ENCODE measurements around the gene SPTA1. TPM values are rescaled to one million over a fixed set of nuclear protein-coding genes. Genes with fewer than 3 reads are reported as not detected.

The SPTA1 gene
- total RNA-seq, 1 donor from 2014 or later: 1.4 TPM

DNA sequence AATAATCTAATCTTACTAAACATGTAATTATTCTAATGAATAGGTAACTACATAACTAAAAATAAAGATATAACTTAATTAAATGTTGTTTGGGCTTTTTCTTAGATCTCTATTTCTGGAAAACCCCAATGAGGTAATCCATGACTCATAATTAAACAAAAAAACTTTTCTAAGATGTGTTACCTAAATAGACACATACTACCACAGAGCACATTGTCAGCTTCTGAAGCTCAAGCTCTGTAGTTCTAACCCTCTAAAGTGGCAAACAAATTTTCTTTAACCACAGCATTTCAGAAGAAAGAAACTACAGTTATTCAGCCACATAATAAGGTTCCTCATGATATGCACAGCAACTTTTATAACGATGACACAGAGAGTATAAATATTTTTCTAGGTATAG, 29.8 kb upstream of the SPTA1 start:
- Mint-ChIP-seq H3K36me3 (no peaks in the 10 kb centered on the region), H3K27me3 (ENCODE audit: low read depth) (peaks cover 21% of the 10 kb centered on the region)

GRCh38 chr1:158714754-158715153, 28.2 kb upstream of the SPTA1 start:
- Mint-ChIP-seq H3K27ac (no peak overlapping the region), H3K4me1 (no peaks in the 10 kb centered on the region), H3K4me3 (no peak overlapping the region), H3K9me3 (no peaks in the 10 kb centered on the region), H3K36me3 (no peaks in the 10 kb centered on the region), H3K27me3 (ENCODE audit: low read depth) (peaks cover 17% of the 10 kb centered on the region)
- DNase-seq (ENCODE audit: low spot score in 2 of 2, unreplicated experiment in 2 of 2): no peak
- TF ChIP-seq CTCF (IDR thresholded peaks at IDR 0.05; ENCODE audit: unreplicated experiment): no peak

More for the DNA sequence above, 29.8 kb upstream of the SPTA1 start:
- DNase-seq (ENCODE audit: low spot score in 2 of 2, unreplicated experiment in 2 of 2): no peak
- Mint-ChIP-seq H3K9me3 (no peaks in the 10 kb centered on the region), H3K27ac (no peak overlapping the region), H3K4me3 (no peak overlapping the region), H3K4me1 (no peaks in the 10 kb centered on the region)
- no peak for TF ChIP-seq CTCF (IDR thresholded peaks at IDR 0.05; ENCODE audit: unreplicated experiment)

DNA sequence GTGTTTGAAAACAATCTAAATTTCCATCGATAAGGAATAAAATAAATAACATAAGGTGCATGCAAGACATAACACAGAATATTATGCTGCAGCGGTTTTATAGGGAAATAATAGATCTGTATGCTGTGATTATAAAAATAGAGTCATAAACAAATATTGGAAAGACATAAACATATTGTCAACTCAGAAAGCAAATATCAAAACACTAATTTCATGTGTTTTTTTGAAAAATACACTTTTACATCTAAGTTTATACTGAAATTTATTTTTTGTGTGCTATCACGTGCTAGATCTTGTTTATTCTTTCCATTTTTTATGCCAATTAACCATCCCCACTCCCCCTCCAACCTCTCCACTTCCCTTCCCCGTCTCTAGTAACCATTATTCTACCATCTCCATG, 24.6 kb upstream of the SPTA1 start:
- no peak overlapping the region for H3K4me3 Mint-ChIP-seq
- H3K36me3 Mint-ChIP-seq: no peaks in the 10 kb centered on the region
- no peaks in the 10 kb centered on the region for H3K9me3 Mint-ChIP-seq
- H3K27me3 Mint-ChIP-seq (ENCODE audit: low read depth): peaks cover 12% of the 10 kb centered on the region
- TF ChIP-seq CTCF (IDR thresholded peaks at IDR 0.05; ENCODE audit: unreplicated experiment): no peak
- DNase-seq (ENCODE audit: low spot score in 2 of 2, unreplicated experiment in 2 of 2): no peak
- H3K4me1 Mint-ChIP-seq: no peaks in the 10 kb centered on the region
- no peak overlapping the region for H3K27ac Mint-ChIP-seq

GRCh38 chr1:158706096-158706495, 19.6 kb upstream of the SPTA1 start:
- Mint-ChIP-seq H3K27ac (no peak overlapping the region), H3K36me3 (no peaks in the 10 kb centered on the region)
- TF ChIP-seq CTCF (IDR thresholded peaks at IDR 0.05; ENCODE audit: unreplicated experiment): no peak

DNA sequence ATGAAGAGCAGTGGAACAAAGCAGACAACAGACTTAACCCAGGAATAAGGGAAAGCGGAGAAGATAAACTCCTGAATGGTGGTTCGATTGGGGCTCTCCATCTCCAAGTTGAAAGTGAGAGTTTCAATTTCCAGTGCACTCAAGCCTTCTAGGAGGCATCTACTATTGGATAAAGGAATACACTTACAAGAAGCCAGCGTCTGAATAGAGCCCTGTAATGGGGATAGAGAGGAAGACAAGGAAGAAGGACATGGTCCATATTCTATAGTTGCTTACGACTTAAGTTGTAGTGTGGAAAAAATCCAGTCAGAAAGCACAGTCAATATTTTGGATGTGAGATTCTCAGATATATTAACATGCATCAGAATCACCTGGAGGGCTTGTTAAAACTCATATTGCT, 14.0 kb upstream of the SPTA1 start, which contains the start of gene OR6K2:
Gene OR6K2, minus strand, starts transcription at position 101 of the 400 bp plus-strand sequence. Its CDS starts 0 bp downstream, at position 101.
- Mint-ChIP-seq H3K36me3 (no peaks in the 10 kb centered on the region), H3K9me3 (no peaks in the 10 kb centered on the region), H3K27ac (no peak within 1 kb of the TSS), H3K27me3 (ENCODE audit: low read depth) (no peaks in the 10 kb centered on the region), H3K4me3 (no peak within 1 kb of the TSS), H3K4me1 (no peaks in the 10 kb centered on the region)
- no peak for TF ChIP-seq CTCF (IDR thresholded peaks at IDR 0.05; ENCODE audit: unreplicated experiment)
- no peak for DNase-seq (ENCODE audit: low spot score in 2 of 2, unreplicated experiment in 2 of 2)

More at GRCh38 chr1:158706096-158706495, 19.6 kb upstream of the SPTA1 start:
- Mint-ChIP-seq H3K27me3 (ENCODE audit: low read depth) (no peaks in the 10 kb centered on the region), H3K9me3 (no peaks in the 10 kb centered on the region), H3K4me1 (no peaks in the 10 kb centered on the region), H3K4me3 (no peak overlapping the region)
- no peak for DNase-seq (ENCODE audit: low spot score in 2 of 2, unreplicated experiment in 2 of 2)

GRCh38 chr1:158694596-158694995, 8.1 kb upstream of the SPTA1 start:
- DNase-seq (ENCODE audit: low spot score in 2 of 2, unreplicated experiment in 2 of 2): no peak
- Mint-ChIP-seq H3K27ac (no peak overlapping the region), H3K9me3 (no peaks in the 10 kb centered on the region), H3K4me1 (no peaks in the 10 kb centered on the region), H3K27me3 (ENCODE audit: low read depth) (peaks cover 4% of the 10 kb centered on the region), H3K4me3 (no peak overlapping the region), H3K36me3 (no peaks in the 10 kb centered on the region)
- TF ChIP-seq CTCF (IDR thresholded peaks at IDR 0.05; ENCODE audit: unreplicated experiment): no peak
